ENCODE measurements around the gene SND1.

- TF ChIP-seq, protein P1, sequence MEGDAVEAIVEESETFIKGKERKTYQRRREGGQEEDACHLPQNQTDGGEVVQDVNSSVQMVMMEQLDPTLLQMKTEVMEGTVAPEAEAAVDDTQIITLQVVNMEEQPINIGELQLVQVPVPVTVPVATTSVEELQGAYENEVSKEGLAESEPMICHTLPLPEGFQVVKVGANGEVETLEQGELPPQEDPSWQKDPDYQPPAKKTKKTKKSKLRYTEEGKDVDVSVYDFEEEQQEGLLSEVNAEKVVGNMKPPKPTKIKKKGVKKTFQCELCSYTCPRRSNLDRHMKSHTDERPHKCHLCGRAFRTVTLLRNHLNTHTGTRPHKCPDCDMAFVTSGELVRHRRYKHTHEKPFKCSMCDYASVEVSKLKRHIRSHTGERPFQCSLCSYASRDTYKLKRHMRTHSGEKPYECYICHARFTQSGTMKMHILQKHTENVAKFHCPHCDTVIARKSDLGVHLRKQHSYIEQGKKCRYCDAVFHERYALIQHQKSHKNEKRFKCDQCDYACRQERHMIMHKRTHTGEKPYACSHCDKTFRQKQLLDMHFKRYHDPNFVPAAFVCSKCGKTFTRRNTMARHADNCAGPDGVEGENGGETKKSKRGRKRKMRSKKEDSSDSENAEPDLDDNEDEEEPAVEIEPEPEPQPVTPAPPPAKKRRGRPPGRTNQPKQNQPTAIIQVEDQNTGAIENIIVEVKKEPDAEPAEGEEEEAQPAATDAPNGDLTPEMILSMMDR (IDR thresholded peaks at IDR 0.05) = no peak
- TF ChIP-seq POLR2AphosphoS5 (IDR thresholded peaks at IDR 0.05; ENCODE audit: insufficient read depth in 1 of 2, low read depth in 1 of 2) = no peak
Observed at GRCh38 chr7:127612263-127612662, 39.7 kb upstream of the SND1 start.

All from vagina (tissue), 2 donors.